Chondrocyte (in vitro differentiated cells): ENCODE measurements around the gene C12orf60. TPM values are rescaled to one million over a fixed set of nuclear protein-coding genes. Genes with fewer than 3 reads are reported as not detected.

Source experiments
- DNase-seq: peaks from one replicate; pipeline ENCODE4 v3.0.0; 2021; ENCODE audit warnings: mixed read lengths, low spot score
- H3K27ac Mint-ChIP-seq: one replicate; pipeline ENCODE4 v1.8.0; 2021; ENCODE audit warnings: mild to moderate bottlenecking, moderate library complexity, mixed read lengths; ENCODE audit not compliant: unreplicated experiment
- H3K27me3 Mint-ChIP-seq: 2 replicates; pipeline ENCODE4 v1.8.0; 2021; ENCODE audit warnings: low read depth, mixed read lengths
- H3K36me3 Mint-ChIP-seq: 2 replicates; pipeline ENCODE4 v1.8.0; 2021; ENCODE audit warnings: low read depth, mixed read lengths
- H3K4me1 Mint-ChIP-seq: 2 replicates; pipeline ENCODE4 v1.8.0; 2021; ENCODE audit warnings: low read depth, mild to moderate bottlenecking, mixed read lengths
- H3K4me3 Mint-ChIP-seq: one replicate; pipeline ENCODE4 v1.8.0; 2021; ENCODE audit warnings: mild to moderate bottlenecking, moderate library complexity, mixed read lengths; ENCODE audit not compliant: unreplicated experiment
- H3K9me3 Mint-ChIP-seq: 2 replicates; pipeline ENCODE4 v1.8.0; 2021; ENCODE audit warnings: low read depth, mixed read lengths
- total RNA-seq: library from RNA; stranded (reverse); gene quantifications from 3 replicates; pipeline ENCODE4 v1.2.1, GENCODE V29; 2021
- TF ChIP-seq, protein P1 (sequence below): fragments of 200-600 bp; sonication (generic); IDR thresholded peaks from 2 replicates; pipeline ENCODE4 v1.5.0; 2021; ENCODE audit warnings: antibody characterized with exemption, mild to moderate bottlenecking, moderate library complexity

C12orf60 gene
- total RNA-seq, 1 donor from 2014 or later: 0.82 TPM

DNA sequence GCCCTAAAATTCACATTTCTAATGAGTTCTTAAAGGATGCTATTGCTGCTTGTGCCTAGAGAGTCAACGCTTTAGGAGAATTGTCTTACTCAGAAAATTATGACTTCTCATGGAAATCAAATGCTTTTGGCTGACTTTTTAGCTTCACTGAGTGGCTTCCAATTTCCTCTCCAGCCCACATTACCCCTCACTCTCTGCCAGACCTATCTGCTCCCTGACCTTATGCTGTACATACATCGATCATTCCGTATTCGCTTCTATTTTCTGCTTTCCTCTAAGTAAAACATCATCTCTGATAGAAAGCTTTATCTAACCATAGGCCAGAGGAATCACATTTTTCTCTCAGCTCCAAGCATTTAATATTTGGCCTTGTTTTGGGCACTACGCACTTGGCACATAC, 23.0 kb downstream of the C12orf60 start:
- Mint-ChIP-seq H3K9me3 (no peaks in the 10 kb centered on the region), H3K27me3 (no peaks in the 10 kb centered on the region), H3K36me3 (no peaks in the 10 kb centered on the region), H3K4me3 (no peak overlapping the region), H3K27ac (no peak overlapping the region), H3K4me1 (peaks cover 26% of the 10 kb centered on the region)
- TF ChIP-seq, protein P1, sequence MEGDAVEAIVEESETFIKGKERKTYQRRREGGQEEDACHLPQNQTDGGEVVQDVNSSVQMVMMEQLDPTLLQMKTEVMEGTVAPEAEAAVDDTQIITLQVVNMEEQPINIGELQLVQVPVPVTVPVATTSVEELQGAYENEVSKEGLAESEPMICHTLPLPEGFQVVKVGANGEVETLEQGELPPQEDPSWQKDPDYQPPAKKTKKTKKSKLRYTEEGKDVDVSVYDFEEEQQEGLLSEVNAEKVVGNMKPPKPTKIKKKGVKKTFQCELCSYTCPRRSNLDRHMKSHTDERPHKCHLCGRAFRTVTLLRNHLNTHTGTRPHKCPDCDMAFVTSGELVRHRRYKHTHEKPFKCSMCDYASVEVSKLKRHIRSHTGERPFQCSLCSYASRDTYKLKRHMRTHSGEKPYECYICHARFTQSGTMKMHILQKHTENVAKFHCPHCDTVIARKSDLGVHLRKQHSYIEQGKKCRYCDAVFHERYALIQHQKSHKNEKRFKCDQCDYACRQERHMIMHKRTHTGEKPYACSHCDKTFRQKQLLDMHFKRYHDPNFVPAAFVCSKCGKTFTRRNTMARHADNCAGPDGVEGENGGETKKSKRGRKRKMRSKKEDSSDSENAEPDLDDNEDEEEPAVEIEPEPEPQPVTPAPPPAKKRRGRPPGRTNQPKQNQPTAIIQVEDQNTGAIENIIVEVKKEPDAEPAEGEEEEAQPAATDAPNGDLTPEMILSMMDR: no peak
- no peak for DNase-seq

- Mint-ChIP-seq H3K27ac (no peak overlapping the region), H3K4me1 (peaks cover 26% of the 10 kb centered on the region), H3K36me3 (no peaks in the 10 kb centered on the region), H3K4me3 (no peak overlapping the region), H3K27me3 (no peaks in the 10 kb centered on the region), H3K9me3 (no peaks in the 10 kb centered on the region)
- TF ChIP-seq, protein P1: no peak
- DNase-seq: no peak
These were observed 23.6 kb downstream of the C12orf60 start for GRCh38 chr12:14827043-14827442.

GRCh38 chr12:14828892-14829291, 25.4 kb downstream of the C12orf60 start:
- Mint-ChIP-seq H3K36me3 (no peaks in the 10 kb centered on the region), H3K4me1 (peaks cover 29% of the 10 kb centered on the region), H3K4me3 (no peak overlapping the region), H3K9me3 (no peaks in the 10 kb centered on the region), H3K27ac (no peak overlapping the region), H3K27me3 (no peaks in the 10 kb centered on the region)
- TF ChIP-seq, protein P1: no peak
- no peak for DNase-seq

DNA sequence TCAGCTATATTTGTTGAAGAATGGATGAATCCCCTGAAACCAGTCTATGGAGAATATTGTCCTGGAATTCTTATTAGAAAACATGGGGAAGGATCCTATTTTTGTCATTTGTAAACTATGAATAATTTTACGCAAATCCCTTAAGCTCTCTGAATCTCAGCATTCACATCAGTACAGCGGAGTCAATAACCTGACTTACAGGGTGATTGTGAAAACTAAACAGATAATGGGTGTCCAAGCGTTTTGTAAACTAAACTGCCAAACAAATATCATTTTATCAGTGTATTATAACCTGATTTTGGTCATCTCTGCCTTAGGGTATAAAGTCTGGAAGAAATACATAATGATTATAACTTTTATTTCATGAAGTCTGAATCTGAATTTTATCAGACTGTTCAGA, 29.9 kb downstream of the C12orf60 start:
- no peak overlapping the region for H3K4me3 Mint-ChIP-seq
- no peak for DNase-seq
- no peaks in the 10 kb centered on the region for H3K9me3 Mint-ChIP-seq
- H3K36me3 Mint-ChIP-seq: no peaks in the 10 kb centered on the region
- peaks cover 42% of the 10 kb centered on the region for H3K4me1 Mint-ChIP-seq
- TF ChIP-seq, protein P1: no peak
- no peak overlapping the region for H3K27ac Mint-ChIP-seq
- no peaks in the 10 kb centered on the region for H3K27me3 Mint-ChIP-seq

- Mint-ChIP-seq H3K27ac (peak overlapping the region; percentile 4), H3K9me3 (no peaks in the 10 kb centered on the region), H3K36me3 (no peaks in the 10 kb centered on the region), H3K27me3 (no peaks in the 10 kb centered on the region), H3K4me1 (peaks cover 42% of the 10 kb centered on the region), H3K4me3 (no peak overlapping the region)
- DNase-seq: no peak
- TF ChIP-seq, protein P1: no peak
These were observed 30.5 kb downstream of the C12orf60 start for GRCh38 chr12:14833952-14834351.
